Naive thymus-derived CD4-positive, alpha-beta T cell (primary cell): ENCODE data around the gene SLC50A1. TPM values are rescaled to one million over a fixed set of nuclear protein-coding genes. Genes with fewer than 3 reads are reported as not detected.

Experiments
- ATAC-seq: fragments of 150-1000 bp; cut with Tn5 transposase; 2 replicates; pipeline ENCODE4 v1.10.0; 2021; ENCODE audit warnings: mild to moderate bottlenecking, moderate library complexity
- CTCF ChIA-PET: fragments of 350-600 bp; sonication (Branson Sonifier 250); formaldehyde crosslinking; loops from one replicate; lab custom pipeline; 2021; ENCODE audit warnings: antibody characterized with exemption; lab: Charles Lee
- POLR2A ChIA-PET: fragments of 350-600 bp; sonication (Branson Sonifier 250); formaldehyde crosslinking; loops from one replicate; lab custom pipeline; 2021; ENCODE audit warnings: antibody characterized with exemption, inconsistent platforms; lab: Charles Lee
- DNase-seq, 9 donors: peaks; one replicate each; pipeline versions ENCODE4 v3.0.0 to v3.0.0-alpha.2; 2020 to 2022; ENCODE audit warnings: mixed read lengths in 1 of 9
- H3K27ac ChIP-seq: one replicate; pipeline ENCODE4 v1.7.0; 2013; ENCODE audit warnings: mild to moderate bottlenecking, low read depth, low read length, moderate library complexity
- H3K27me3 ChIP-seq, 2 donors: one replicate each; pipeline ENCODE4 v1.7.0; 2013; ENCODE audit warnings: low read length in 2 of 2, mild to moderate bottlenecking in 2 of 2, moderate library complexity in 2 of 2; ENCODE audit not compliant: control insufficient read depth in 2 of 2, insufficient read depth in 2 of 2
- H3K36me3 ChIP-seq, 3 experiments: 1 replicate in 2 of 3; 2 replicates in 1 of 3; pipeline ENCODE4 v1.7.0; 2013; ENCODE audit warnings: low read length in 3 of 3, mild to moderate bottlenecking in 3 of 3, moderate library complexity in 1 of 3; ENCODE audit not compliant: insufficient read depth in 3 of 3, control insufficient read depth in 2 of 3
- H3K4me1 ChIP-seq, 2 donors: one replicate each; pipeline ENCODE4 v1.7.0; 2013; ENCODE audit warnings: low read length in 2 of 2, mild to moderate bottlenecking in 2 of 2, moderate library complexity in 1 of 2; ENCODE audit not compliant: control insufficient read depth in 2 of 2, insufficient read depth in 2 of 2
- H3K4me3 ChIP-seq: 2 replicates; pipeline ENCODE4 v1.7.0; 2013; ENCODE audit warnings: mild to moderate bottlenecking, low read length
- H3K9me3 ChIP-seq, 3 experiments: 1 replicate in 2 of 3; 2 replicates in 1 of 3; pipeline ENCODE4 v1.7.0; 2013; ENCODE audit warnings: low read length in 3 of 3; ENCODE audit not compliant: control insufficient read depth in 2 of 3
- H3K27ac Mint-ChIP-seq, 9 donors: one replicate each; pipeline ENCODE4 v1.8.0; 2020 to 2022; ENCODE audit warnings: mixed read lengths in 9 of 9, mild to moderate bottlenecking in 8 of 9, moderate library complexity in 5 of 9, inconsistent platforms in 2 of 9
- H3K27me3 Mint-ChIP-seq, 5 donors: one replicate each; pipeline ENCODE4 v1.8.0; 2021 to 2022; ENCODE audit warnings: mixed read lengths in 5 of 5, mild to moderate bottlenecking in 1 of 5
- H3K36me3 Mint-ChIP-seq, 5 donors: one replicate each; pipeline ENCODE4 v1.8.0; 2020 to 2022; ENCODE audit warnings: mixed read lengths in 5 of 5, mild to moderate bottlenecking in 3 of 5, inconsistent platforms in 1 of 5
- H3K4me1 Mint-ChIP-seq, 7 donors: one replicate each; pipeline ENCODE4 v1.8.0; 2020 to 2022; ENCODE audit warnings: mixed read lengths in 7 of 7, mild to moderate bottlenecking in 3 of 7, inconsistent platforms in 1 of 7
- H3K4me3 Mint-ChIP-seq, 10 donors: one replicate each; pipeline ENCODE4 v1.8.0; 2020 to 2022; ENCODE audit warnings: mild to moderate bottlenecking in 10 of 10, mixed read lengths in 10 of 10, moderate library complexity in 6 of 10, inconsistent platforms in 2 of 10
- H3K9me3 Mint-ChIP-seq, 11 donors: one replicate each; pipeline ENCODE4 v1.8.0; 2020 to 2022; ENCODE audit warnings: mixed read lengths in 11 of 11, mild to moderate bottlenecking in 4 of 11, inconsistent platforms in 1 of 11, moderate library complexity in 1 of 11
- intact Hi-C, 2 donors: fragments of 100-400 bp; cut with micrococcal nuclease; formaldehyde crosslinking; loops; one replicate each; pipeline ENCODE4 v1.15.1; 2023
- polyA plus RNA-seq, 2 donors: library from polyadenylated mRNA; unstranded; fragments of 300-500 nt; fragmentation: Illumina TruSeq; gene quantifications; one replicate each; pipeline ENCODE4 v1.2.3, GENCODE V29; 2021
- total RNA-seq, 6 experiments: library from RNA in 5 of 6; stranded (reverse) in 5 of 6; gene quantifications; 1 replicate in 5 of 6; 2 replicates in 1 of 6; pipeline ENCODE4 v1.2.3 and lab custom pipeline; 2021 to 2026

SLC50A1 gene
- total and polyA plus RNA-seq, 7 experiments from 2014 or later = 21.1 to 64.8 (median 26.6) TPM

- H3K4me3 Mint-ChIP-seq = peak overlapping the region; percentile 56 to 100 (median 82)
- no peak for ATAC-seq
These were observed 39.8 kb downstream of the SLC50A1 start for GRCh38 chr1:155175281-155175926.

GRCh38 chr1:155175927-155176371 is 40.3 kb downstream of the SLC50A1 start:
- Mint-ChIP-seq H3K4me1 (peaks cover 27 to 48% (median 40%) of the 10 kb centered on the region in 7 donors), H3K4me3 (peak overlapping the region in 7 of 10 donors; percentile 11 to 97 (median 27)), H3K27ac (peak overlapping the region in 7 of 9 donors; percentile 70 to 85 (median 73)), H3K9me3 (peaks cover 0 to 4% (median 0%) of the 10 kb centered on the region in 11 donors), H3K27me3 (peaks cover 0 to 6% (median 0%) of the 10 kb centered on the region in 5 donors), H3K36me3 (peaks cover 0 to 21% (median 3%) of the 10 kb centered on the region in 5 donors)
- H3K9me3 ChIP-seq = no peaks in the 10 kb centered on the region
- intact Hi-C loops = loop anchor here (1.0 to 2.0 kb wide), 7 partner anchors 17 to 416 kb away; partner anchors contain the start of gene THBS3 (in 1 of the 2)
- peak overlapping the region; percentile 28 for H3K27ac ChIP-seq
- ATAC-seq (no peak), DNase-seq (peak in 3 of 9 donors; percentile 15 to 35 (median 27))
- no peaks in the 10 kb centered on the region for H3K27me3 ChIP-seq
- peaks cover 11 to 17% of the 10 kb centered on the region in 2 donors for H3K4me1 ChIP-seq
- no peak overlapping the region for H3K4me3 ChIP-seq
- CTCF ChIA-PET = interaction anchor here (0.9 to 4.5 kb wide), 6 partner anchors 8 to 91 kb away, joined by 3 to 45 read pairs (median 8); partner anchors contain the start of genes MTX1 and THBS3
- POLR2A ChIA-PET = interaction anchor here (1.3 to 5.1 kb wide), 5 partner anchors 18 to 68 kb away, joined by 3 to 30 read pairs (median 5); partner anchors contain the start of gene THBS3
- H3K36me3 ChIP-seq = peaks cover 0 to 29% (median 0%) of the 10 kb centered on the region in 3 experiments

More at GRCh38 chr1:155175281-155175926, 39.8 kb downstream of the SLC50A1 start:
- intact Hi-C loops = no loop called here
- H3K9me3 ChIP-seq = no peaks in the 10 kb centered on the region
- H3K36me3 ChIP-seq = peaks cover 0 to 31% (median 0%) of the 10 kb centered on the region in 3 experiments
- POLR2A ChIA-PET = interaction anchor here (0.8 to 5.1 kb wide), 5 partner anchors 19 to 69 kb away, joined by 4 to 30 read pairs (median 5); no protein-coding TSS in a partner anchor
- peak overlapping the region; percentile 88 for H3K27ac ChIP-seq
- H3K36me3 Mint-ChIP-seq = peaks cover under 1 to 22% (median 3%) of the 10 kb centered on the region in 5 donors
- DNase-seq = peak in 2 of 9 donors; percentile 9 to 20
- H3K4me3 ChIP-seq = no peak overlapping the region
- CTCF ChIA-PET = interaction anchor here (0.8 to 4.5 kb wide), 10 partner anchors 8 to 890 kb away, joined by 3 to 45 read pairs (median 6); partner anchors contain the start of genes MTX1 and THBS3
- H3K27ac Mint-ChIP-seq = peak overlapping the region in 8 of 9 donors; percentile 28 to 98 (median 78)
- no peaks in the 10 kb centered on the region for H3K27me3 ChIP-seq
- peaks cover 0 to 4% (median 0%) of the 10 kb centered on the region in 11 donors for H3K9me3 Mint-ChIP-seq
- H3K4me1 ChIP-seq = peaks cover 11 to 17% of the 10 kb centered on the region in 2 donors
- peaks cover 27 to 49% (median 40%) of the 10 kb centered on the region in 7 donors for H3K4me1 Mint-ChIP-seq
- peaks cover 0 to 6% (median 0%) of the 10 kb centered on the region in 5 donors for H3K27me3 Mint-ChIP-seq

- ChIA-PET POLR2A (interaction anchor here (1.2 to 5.1 kb wide), 4 partner anchors 17 to 51 kb away, joined by 3 to 30 read pairs (median 11); partner anchors contain the start of gene THBS3), CTCF (interaction anchor here (0.6 to 4.5 kb wide), 6 partner anchors 17 to 61 kb away, joined by 3 to 45 read pairs (median 7); no protein-coding TSS in a partner anchor)
- H3K4me1 ChIP-seq = peaks cover 11 to 17% of the 10 kb centered on the region in 2 donors
- H3K4me1 Mint-ChIP-seq = peaks cover 27 to 45% (median 40%) of the 10 kb centered on the region in 7 donors
- no peak overlapping the region for H3K4me3 ChIP-seq
- peak overlapping the region in 9 of 10 donors; percentile 11 to 97 (median 48) for H3K4me3 Mint-ChIP-seq
- peak overlapping the region; percentile 28 for H3K27ac ChIP-seq
- H3K27me3 Mint-ChIP-seq = peaks cover 0 to 6% (median 0%) of the 10 kb centered on the region in 5 donors
- ATAC-seq (peak; percentile 65), DNase-seq (peak; percentile 62 to 84 (median 80))
- no peaks in the 10 kb centered on the region for H3K9me3 ChIP-seq
- intact Hi-C loops = loop anchor here (1.0 to 2.0 kb wide), 7 partner anchors 16 to 416 kb away; partner anchors contain the start of gene THBS3 (in 1 of the 2)
- H3K9me3 Mint-ChIP-seq = peaks cover 0 to 4% (median 0%) of the 10 kb centered on the region in 11 donors
- H3K27ac Mint-ChIP-seq = peak overlapping the region in 8 of 9 donors; percentile 65 to 85 (median 73)
- H3K27me3 ChIP-seq = no peaks in the 10 kb centered on the region
- H3K36me3 Mint-ChIP-seq = peaks cover 0 to 24% (median 3%) of the 10 kb centered on the region in 5 donors
- H3K36me3 ChIP-seq = peaks cover 0 to 29% (median 0%) of the 10 kb centered on the region in 3 experiments
These were observed 41.0 kb downstream of the SLC50A1 start for GRCh38 chr1:155176544-155177071.

- no peak overlapping the region for H3K4me3 Mint-ChIP-seq
- Histone ChIP-seq H3K27me3 (no peaks in the 10 kb centered on the region), H3K9me3 (no peaks in the 10 kb centered on the region), H3K27ac (no peak overlapping the region), H3K4me1 (peaks cover 7 to 11% of the 10 kb centered on the region in 2 donors), H3K36me3 (peaks cover 0 to 29% (median 0%) of the 10 kb centered on the region in 3 experiments), H3K4me3 (no peak overlapping the region)
- H3K36me3 Mint-ChIP-seq = peaks cover 0 to 24% (median 3%) of the 10 kb centered on the region in 5 donors
- intact Hi-C loops = loop anchor here in 1 of 2 donors (2.0 kb wide), 1 partner anchor 15 kb away; no protein-coding TSS in a partner anchor
- H3K9me3 Mint-ChIP-seq = peaks cover 0 to 4% (median 0%) of the 10 kb centered on the region in 11 donors
- DNase-seq (peak in 2 of 9 donors; percentile 5 to 19), ATAC-seq (no peak)
- peak overlapping the region in 1 of 9 donors; percentile 73 for H3K27ac Mint-ChIP-seq
- H3K27me3 Mint-ChIP-seq = peaks cover 0 to 6% (median 0%) of the 10 kb centered on the region in 5 donors
- H3K4me1 Mint-ChIP-seq = peaks cover 21 to 39% (median 34%) of the 10 kb centered on the region in 7 donors
- CTCF ChIA-PET = interaction anchor here (0.6 to 2.4 kb wide), 8 partner anchors 16 to 95 kb away, joined by 3 to 26 read pairs (median 4); no protein-coding TSS in a partner anchor
- POLR2A ChIA-PET = interaction anchor here (1.2 to 2.0 kb wide), 3 partner anchors 17 to 30 kb away, joined by 3 to 18 read pairs (median 4); partner anchors contain the start of gene THBS3
These were observed 41.7 kb downstream of the SLC50A1 start for GRCh38 chr1:155177192-155177917.

- H3K4me1 ChIP-seq = peaks cover 4 to 9% of the 10 kb centered on the region in 2 donors
- Mint-ChIP-seq H3K27ac (no peak overlapping the region), H3K4me3 (no peak overlapping the region), H3K27me3 (peaks cover 0 to 4% (median 0%) of the 10 kb centered on the region in 5 donors), H3K4me1 (peaks cover 18 to 37% (median 31%) of the 10 kb centered on the region in 7 donors), H3K36me3 (peaks cover 0 to 24% (median 3%) of the 10 kb centered on the region in 5 donors), H3K9me3 (peaks cover 0 to 4% (median 0%) of the 10 kb centered on the region in 11 donors)
- H3K27me3 ChIP-seq = no peaks in the 10 kb centered on the region
- H3K9me3 ChIP-seq = no peaks in the 10 kb centered on the region
- intact Hi-C loops = loop anchor here in 1 of 2 donors (2.0 kb wide), 1 partner anchor 15 kb away; no protein-coding TSS in a partner anchor
- H3K27ac ChIP-seq = no peak overlapping the region
- DNase-seq (peak in 3 of 9 donors; percentile 3 to 15 (median 6)), ATAC-seq (no peak)
- ChIA-PET POLR2A (interaction anchor here (1.2 to 2.0 kb wide), 2 partner anchors 16 to 26 kb away, joined by 4 to 18 read pairs; no protein-coding TSS in a partner anchor), CTCF (interaction anchor here (0.6 to 2.4 kb wide), 6 partner anchors 16 to 395 kb away, joined by 3 to 26 read pairs (median 4); no protein-coding TSS in a partner anchor)
- no peak overlapping the region for H3K4me3 ChIP-seq
- peaks cover 0 to 27% (median 0%) of the 10 kb centered on the region in 3 experiments for H3K36me3 ChIP-seq
These were observed 42.2 kb downstream of the SLC50A1 start for GRCh38 chr1:155177918-155178281.
